H1 (cell line): ENCODE results near the gene AGFG1. TPM values are rescaled to one million over a fixed set of nuclear protein-coding genes. Genes with fewer than 3 reads are reported as not detected.

Experiments
- JUND ChIP-seq: IDR thresholded peaks from 2 replicates; pipeline ENCODE4 v1.6.1; 2011; ENCODE audit warnings: mild to moderate bottlenecking, improper control_type of control experiment, low read length
- KDM5A ChIP-seq: fragments of 200-600 bp; IDR thresholded peaks from 2 replicates; pipeline ENCODE4 v1.7.1; 2012; ENCODE audit warnings: mild to moderate bottlenecking, low read length, inconsistent platforms, mixed read lengths
- MAFK ChIP-seq: IDR thresholded peaks from 2 replicates; pipeline ENCODE4 v1.6.1; 2012; ENCODE audit warnings: low read depth, mild to moderate bottlenecking, improper control_type of control experiment, low read length
- MAX ChIP-seq: IDR thresholded peaks from 2 replicates; pipeline ENCODE4 v1.6.1; 2012; ENCODE audit warnings: inconsistent platforms
- PHF8 ChIP-seq: fragments of 200-600 bp; sonication (generic); conservative IDR thresholded peaks from 2 replicates; pipeline ENCODE4 v1.7.1; 2012; ENCODE audit warnings: low read depth, mild to moderate bottlenecking, inconsistent platforms, low read length, moderate library complexity
- RFX5 ChIP-seq: IDR thresholded peaks from 2 replicates; pipeline ENCODE4 v1.6.1; 2011; ENCODE audit warnings: low read depth, low read length, improper control_type of control experiment, borderline replicate concordance
- SP2 ChIP-seq: IDR thresholded peaks from 2 replicates; pipeline ENCODE4 v1.6.1; 2012; ENCODE audit warnings: mild to moderate bottlenecking, low read length, inconsistent platforms
- ZNF274 ChIP-seq: IDR thresholded peaks from 2 replicates; pipeline ENCODE4 v1.7.0; 2012; ENCODE audit warnings: low read length, borderline replicate concordance; ENCODE audit errors: extremely low read depth
- polyA plus RNA-seq, 7 experiments: library from polyadenylated mRNA; depleted of rRNA in 3 of 7; stranded (reverse) in 5 of 7; unstranded in 2 of 7; fragments of >200 nt in 5 of 7; fragments of 200-250 nt in 2 of 7; gene quantifications; 1 replicate in 5 of 7; 2 replicates in 1 of 7; 4 replicates in 1 of 7; pipeline versions ENCODE4 v1.2.1 to v1.2.3, GENCODE V29; 2011 to 2013; ENCODE audit warnings: missing spikeins in 2 of 7, mixed read lengths in 2 of 7
- total RNA-seq: library from RNA; stranded (reverse); fragmentation: NEBNext Ultra II Directional; extraction: Animal tissue kit (Norgen Biotek cat#: 25700); gene quantifications from 2 replicates; pipeline ENCODE4 v1.2.1, GENCODE V29; 2021
- TF ChIP-seq, protein P1 (sequence below): fragments of 300-600 bp; sonication (generic); IDR thresholded peaks from 2 replicates; pipeline ENCODE4 v1.7.1; 2012; ENCODE audit warnings: low read length, moderate library complexity, mild to moderate bottlenecking, inconsistent platforms; ENCODE audit not compliant: insufficient replicate concordance

The AGFG1 gene
- total and polyA plus RNA-seq, 2 of the 8 experiments (the other 6 are each of a cell fraction or from before 2014, with no cell fraction given), result 102 to 147 TPM

GRCh38 chr2:227566012-227566411, 94.1 kb downstream of the AGFG1 start (continued):
- TF ChIP-seq, protein P1, sequence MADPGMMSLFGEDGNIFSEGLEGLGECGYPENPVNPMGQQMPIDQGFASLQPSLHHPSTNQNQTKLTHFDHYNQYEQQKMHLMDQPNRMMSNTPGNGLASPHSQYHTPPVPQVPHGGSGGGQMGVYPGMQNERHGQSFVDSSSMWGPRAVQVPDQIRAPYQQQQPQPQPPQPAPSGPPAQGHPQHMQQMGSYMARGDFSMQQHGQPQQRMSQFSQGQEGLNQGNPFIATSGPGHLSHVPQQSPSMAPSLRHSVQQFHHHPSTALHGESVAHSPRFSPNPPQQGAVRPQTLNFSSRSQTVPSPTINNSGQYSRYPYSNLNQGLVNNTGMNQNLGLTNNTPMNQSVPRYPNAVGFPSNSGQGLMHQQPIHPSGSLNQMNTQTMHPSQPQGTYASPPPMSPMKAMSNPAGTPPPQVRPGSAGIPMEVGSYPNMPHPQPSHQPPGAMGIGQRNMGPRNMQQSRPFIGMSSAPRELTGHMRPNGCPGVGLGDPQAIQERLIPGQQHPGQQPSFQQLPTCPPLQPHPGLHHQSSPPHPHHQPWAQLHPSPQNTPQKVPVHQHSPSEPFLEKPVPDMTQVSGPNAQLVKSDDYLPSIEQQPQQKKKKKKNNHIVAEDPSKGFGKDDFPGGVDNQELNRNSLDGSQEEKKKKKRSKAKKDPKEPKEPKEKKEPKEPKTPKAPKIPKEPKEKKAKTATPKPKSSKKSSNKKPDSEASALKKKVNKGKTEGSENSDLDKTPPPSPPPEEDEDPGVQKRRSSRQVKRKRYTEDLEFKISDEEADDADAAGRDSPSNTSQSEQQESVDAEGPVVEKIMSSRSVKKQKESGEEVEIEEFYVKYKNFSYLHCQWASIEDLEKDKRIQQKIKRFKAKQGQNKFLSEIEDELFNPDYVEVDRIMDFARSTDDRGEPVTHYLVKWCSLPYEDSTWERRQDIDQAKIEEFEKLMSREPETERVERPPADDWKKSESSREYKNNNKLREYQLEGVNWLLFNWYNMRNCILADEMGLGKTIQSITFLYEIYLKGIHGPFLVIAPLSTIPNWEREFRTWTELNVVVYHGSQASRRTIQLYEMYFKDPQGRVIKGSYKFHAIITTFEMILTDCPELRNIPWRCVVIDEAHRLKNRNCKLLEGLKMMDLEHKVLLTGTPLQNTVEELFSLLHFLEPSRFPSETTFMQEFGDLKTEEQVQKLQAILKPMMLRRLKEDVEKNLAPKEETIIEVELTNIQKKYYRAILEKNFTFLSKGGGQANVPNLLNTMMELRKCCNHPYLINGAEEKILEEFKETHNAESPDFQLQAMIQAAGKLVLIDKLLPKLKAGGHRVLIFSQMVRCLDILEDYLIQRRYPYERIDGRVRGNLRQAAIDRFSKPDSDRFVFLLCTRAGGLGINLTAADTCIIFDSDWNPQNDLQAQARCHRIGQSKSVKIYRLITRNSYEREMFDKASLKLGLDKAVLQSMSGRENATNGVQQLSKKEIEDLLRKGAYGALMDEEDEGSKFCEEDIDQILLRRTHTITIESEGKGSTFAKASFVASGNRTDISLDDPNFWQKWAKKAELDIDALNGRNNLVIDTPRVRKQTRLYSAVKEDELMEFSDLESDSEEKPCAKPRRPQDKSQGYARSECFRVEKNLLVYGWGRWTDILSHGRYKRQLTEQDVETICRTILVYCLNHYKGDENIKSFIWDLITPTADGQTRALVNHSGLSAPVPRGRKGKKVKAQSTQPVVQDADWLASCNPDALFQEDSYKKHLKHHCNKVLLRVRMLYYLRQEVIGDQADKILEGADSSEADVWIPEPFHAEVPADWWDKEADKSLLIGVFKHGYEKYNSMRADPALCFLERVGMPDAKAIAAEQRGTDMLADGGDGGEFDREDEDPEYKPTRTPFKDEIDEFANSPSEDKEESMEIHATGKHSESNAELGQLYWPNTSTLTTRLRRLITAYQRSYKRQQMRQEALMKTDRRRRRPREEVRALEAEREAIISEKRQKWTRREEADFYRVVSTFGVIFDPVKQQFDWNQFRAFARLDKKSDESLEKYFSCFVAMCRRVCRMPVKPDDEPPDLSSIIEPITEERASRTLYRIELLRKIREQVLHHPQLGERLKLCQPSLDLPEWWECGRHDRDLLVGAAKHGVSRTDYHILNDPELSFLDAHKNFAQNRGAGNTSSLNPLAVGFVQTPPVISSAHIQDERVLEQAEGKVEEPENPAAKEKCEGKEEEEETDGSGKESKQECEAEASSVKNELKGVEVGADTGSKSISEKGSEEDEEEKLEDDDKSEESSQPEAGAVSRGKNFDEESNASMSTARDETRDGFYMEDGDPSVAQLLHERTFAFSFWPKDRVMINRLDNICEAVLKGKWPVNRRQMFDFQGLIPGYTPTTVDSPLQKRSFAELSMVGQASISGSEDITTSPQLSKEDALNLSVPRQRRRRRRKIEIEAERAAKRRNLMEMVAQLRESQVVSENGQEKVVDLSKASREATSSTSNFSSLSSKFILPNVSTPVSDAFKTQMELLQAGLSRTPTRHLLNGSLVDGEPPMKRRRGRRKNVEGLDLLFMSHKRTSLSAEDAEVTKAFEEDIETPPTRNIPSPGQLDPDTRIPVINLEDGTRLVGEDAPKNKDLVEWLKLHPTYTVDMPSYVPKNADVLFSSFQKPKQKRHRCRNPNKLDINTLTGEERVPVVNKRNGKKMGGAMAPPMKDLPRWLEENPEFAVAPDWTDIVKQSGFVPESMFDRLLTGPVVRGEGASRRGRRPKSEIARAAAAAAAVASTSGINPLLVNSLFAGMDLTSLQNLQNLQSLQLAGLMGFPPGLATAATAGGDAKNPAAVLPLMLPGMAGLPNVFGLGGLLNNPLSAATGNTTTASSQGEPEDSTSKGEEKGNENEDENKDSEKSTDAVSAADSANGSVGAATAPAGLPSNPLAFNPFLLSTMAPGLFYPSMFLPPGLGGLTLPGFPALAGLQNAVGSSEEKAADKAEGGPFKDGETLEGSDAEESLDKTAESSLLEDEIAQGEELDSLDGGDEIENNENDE, result no peak
- no peak for TF ChIP-seq ZNF274
- TF ChIP-seq MAX, result no peak
- no peak for TF ChIP-seq SP2
- TF ChIP-seq PHF8, result no peak
- TF ChIP-seq MAFK, result no peak
- no peak for TF ChIP-seq JUND
- TF ChIP-seq KDM5A, result no peak
- no peak for TF ChIP-seq RFX5
